HEK293T (cell line): ENCODE measurements around the gene RER1.

Experiments used
- BHLHE40 ChIP-seq: fragments of 450-650 bp; IDR thresholded peaks from 2 replicates; pipeline ENCODE4 v1.6.1; 2016; ENCODE audit warnings: mild to moderate bottlenecking, moderate library complexity, borderline replicate concordance
- PKNOX1 ChIP-seq: fragments of 450-650 bp; IDR thresholded peaks from 2 replicates; pipeline ENCODE4 v1.6.1; 2016
- SUZ12 ChIP-seq: fragments of 450-650 bp; IDR thresholded peaks from 2 replicates; pipeline ENCODE4 v1.6.1; 2016; ENCODE audit warnings: mild to moderate bottlenecking
- ZNF384 ChIP-seq: fragments of 450-650 bp; IDR thresholded peaks from 2 replicates; pipeline ENCODE4 v1.6.1; 2016

GRCh38 chr1:2417083-2417832 lies 25.6 kb downstream of the RER1 start:
- no peak for TF ChIP-seq SUZ12
- TF ChIP-seq ZNF384, result no peak
- no peak for TF ChIP-seq BHLHE40
- no peak for TF ChIP-seq PKNOX1
